Activated naive CD4-positive, alpha-beta T cell treated with anti-CD3 and anti-CD28 coated beads for 36 hours (primary cell): ENCODE data around the gene TSSK1B. TPM values are rescaled to one million over a fixed set of nuclear protein-coding genes. Genes with fewer than 3 reads are reported as not detected.
"Not testable (repeated sequence)": the region's sequence is repeated elsewhere in the genome, so short reads cannot be mapped to it uniquely, and the experiment has no call there.

Experiments used
- CTCF ChIA-PET: fragments of 350-600 bp; sonication (Branson Sonifier 250); formaldehyde crosslinking; loops from one replicate; lab custom pipeline; 2021; ENCODE audit warnings: antibody characterized with exemption; lab: Charles Lee
- DNase-seq: peaks from one replicate; pipeline ENCODE4 v3.0.0-alpha.2; 2020
- H3K27ac Mint-ChIP-seq: one replicate; pipeline ENCODE4 v1.8.0; 2021; ENCODE audit warnings: mild to moderate bottlenecking, mixed read lengths
- H3K27me3 Mint-ChIP-seq: one replicate; pipeline ENCODE4 v1.8.0; 2021; ENCODE audit warnings: low read depth, mixed read lengths
- H3K36me3 Mint-ChIP-seq: one replicate; pipeline ENCODE4 v1.8.0; 2021; ENCODE audit warnings: low read depth, mixed read lengths
- H3K4me1 Mint-ChIP-seq: one replicate; pipeline ENCODE4 v1.8.0; 2021; ENCODE audit warnings: low read depth, mixed read lengths
- H3K4me3 Mint-ChIP-seq: one replicate; pipeline ENCODE4 v1.8.0; 2021; ENCODE audit warnings: mild to moderate bottlenecking, moderate library complexity, mixed read lengths
- H3K9me3 Mint-ChIP-seq: one replicate; pipeline ENCODE4 v1.8.0; 2021; ENCODE audit warnings: mixed read lengths
- intact Hi-C: fragments of 100-400 bp; cut with micrococcal nuclease; formaldehyde crosslinking; loops from one replicate; pipeline ENCODE4 v1.15.1; 2023
- total RNA-seq, 2 experiments: library from RNA; stranded (reverse); gene quantifications; one replicate each; pipeline ENCODE4 v1.2.3, GENCODE V29; 2021

The TSSK1B gene
- total RNA-seq, 2 experiments from 2014 or later = not detected

- H3K4me1 Mint-ChIP-seq = peaks cover 2% of the 10 kb centered on the region
- intact Hi-C loops = no loop called here
- no peaks in the 10 kb centered on the region for H3K9me3 Mint-ChIP-seq
- CTCF ChIA-PET = no interaction called here
- no peak for DNase-seq
- no peaks in the 10 kb centered on the region for H3K36me3 Mint-ChIP-seq
- no peak overlapping the region for H3K27ac Mint-ChIP-seq
- H3K27me3 Mint-ChIP-seq = peaks cover 2% of the 10 kb centered on the region
- H3K4me3 Mint-ChIP-seq = no peak overlapping the region
Measured at GRCh38 chr5:113437111-113437510, 2.3 kb upstream of the TSSK1B start.

DNA sequence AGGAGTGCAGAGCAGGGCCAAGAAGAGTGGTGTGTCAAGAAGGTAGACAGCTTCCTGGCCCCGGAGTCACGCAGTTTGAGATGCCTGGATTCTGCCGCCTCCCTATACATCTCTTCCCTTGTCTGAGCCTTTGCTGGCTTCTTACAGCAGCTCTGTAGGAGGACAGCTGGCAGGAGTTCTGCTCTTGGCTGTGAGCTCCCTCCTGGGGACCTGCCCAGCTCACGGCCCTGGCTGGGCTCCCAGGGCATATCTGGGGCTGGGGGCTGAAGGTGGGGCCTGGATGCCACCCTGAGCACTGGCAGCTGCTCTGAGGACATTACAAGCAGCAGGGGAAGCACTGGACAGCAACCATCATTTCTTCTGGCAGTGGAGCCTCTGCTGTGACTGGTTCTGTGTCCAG lies 786 bp upstream of the TSSK1B start:
- no peak for DNase-seq
- Mint-ChIP-seq H3K36me3 (no peaks in the 10 kb centered on the region), H3K9me3 (no peaks in the 10 kb centered on the region), H3K27ac (no peak overlapping the region), H3K4me3 (no peak overlapping the region), H3K27me3 (no peaks in the 10 kb centered on the region), H3K4me1 (peaks cover 2% of the 10 kb centered on the region)
- intact Hi-C loops = no loop called here
- CTCF ChIA-PET = no interaction called here

GRCh38 chr5:113433862-113434612 lies 752 bp downstream of the TSSK1B start:
- intact Hi-C loops = no loop called here
- Mint-ChIP-seq H3K4me1 (peaks cover 2% of the 10 kb centered on the region), H3K4me3 (no peak overlapping the region), H3K27me3 (no peaks in the 10 kb centered on the region), H3K27ac (no peak overlapping the region), H3K9me3 (no peaks in the 10 kb centered on the region), H3K36me3 (no peaks in the 10 kb centered on the region)
- CTCF ChIA-PET = no interaction called here
- DNase-seq = no peak

DNA sequence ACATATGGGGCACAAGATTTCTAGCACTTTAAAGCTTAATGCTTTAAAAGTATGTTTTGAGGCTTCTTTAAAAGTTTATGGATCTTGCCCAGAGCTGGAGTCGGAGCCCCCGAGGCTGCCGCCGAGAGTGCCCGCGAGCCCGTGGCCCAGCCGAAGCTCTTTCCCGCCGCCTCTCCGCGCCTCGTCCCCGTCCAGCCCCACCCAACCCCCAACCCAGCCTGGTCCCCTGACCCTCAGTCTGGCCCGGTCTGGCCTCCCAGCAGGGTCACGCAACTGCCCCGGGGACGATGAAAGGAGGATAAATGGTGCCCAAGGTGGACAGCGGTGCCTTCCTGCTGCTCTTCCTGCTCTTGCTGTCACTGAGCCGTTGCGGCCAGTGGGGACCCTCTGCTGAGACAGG lies 1.7 kb downstream of the TSSK1B start:
- intact Hi-C loops = no loop called here
- no peak overlapping the region for H3K4me3 Mint-ChIP-seq
- no peaks in the 10 kb centered on the region for H3K9me3 Mint-ChIP-seq
- H3K36me3 Mint-ChIP-seq = no peaks in the 10 kb centered on the region
- DNase-seq = no peak
- no peaks in the 10 kb centered on the region for H3K27me3 Mint-ChIP-seq
- peaks cover 2% of the 10 kb centered on the region for H3K4me1 Mint-ChIP-seq
- CTCF ChIA-PET = no interaction called here
- no peak overlapping the region for H3K27ac Mint-ChIP-seq

DNA sequence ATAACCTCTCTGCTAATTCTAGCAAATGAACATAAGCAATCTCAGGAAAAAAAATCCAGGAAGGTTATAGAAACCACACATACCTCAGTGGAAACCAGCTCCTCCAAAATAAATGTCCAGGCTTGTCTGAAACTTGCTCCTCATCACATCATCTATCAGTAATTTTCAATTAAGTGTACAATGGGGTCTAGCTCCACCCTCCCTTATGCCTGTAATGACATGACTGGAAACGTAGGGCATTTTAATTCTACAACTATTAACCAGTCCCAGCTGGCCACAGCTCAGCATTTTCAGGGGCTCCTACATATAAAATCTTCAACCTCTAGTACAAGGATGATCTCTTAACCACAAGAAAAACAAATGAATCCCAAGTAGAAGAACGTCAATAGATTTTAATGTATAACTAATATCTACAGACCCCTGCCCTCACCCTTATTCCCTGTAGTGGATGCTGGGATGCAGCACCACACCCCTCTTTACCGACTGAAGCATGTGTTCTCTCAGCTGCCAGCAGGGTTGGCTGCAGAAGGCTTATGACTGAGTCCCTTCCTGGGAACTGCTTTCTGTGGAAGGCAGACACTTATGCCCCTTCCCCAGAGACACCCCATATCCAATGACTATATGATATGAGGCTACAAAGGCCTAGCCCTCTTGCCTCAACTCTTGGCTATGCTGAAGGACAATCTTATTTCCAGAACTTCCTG lies 6.8 kb downstream of the TSSK1B start:
- H3K4me1 Mint-ChIP-seq = no peaks in the 10 kb centered on the region
- H3K27ac Mint-ChIP-seq = no peak overlapping the region
- H3K27me3 Mint-ChIP-seq = no peaks in the 10 kb centered on the region
- no peaks in the 10 kb centered on the region for H3K9me3 Mint-ChIP-seq
- CTCF ChIA-PET = no interaction called here
- DNase-seq = no peak
- no peaks in the 10 kb centered on the region for H3K36me3 Mint-ChIP-seq
- H3K4me3 Mint-ChIP-seq = no peak overlapping the region
- intact Hi-C loops = no loop called here

GRCh38 chr5:113425909-113426308 lies 8.9 kb downstream of the TSSK1B start:
- no peaks in the 10 kb centered on the region for H3K4me1 Mint-ChIP-seq
- no peaks in the 10 kb centered on the region for H3K9me3 Mint-ChIP-seq
- H3K4me3 Mint-ChIP-seq = no peak overlapping the region
- no peak overlapping the region for H3K27ac Mint-ChIP-seq
- DNase-seq = no peak
- CTCF ChIA-PET = no interaction called here
- no peaks in the 10 kb centered on the region for H3K27me3 Mint-ChIP-seq
- intact Hi-C loops = no loop called here
- no peaks in the 10 kb centered on the region for H3K36me3 Mint-ChIP-seq

- intact Hi-C loops = no loop called here
- no peak overlapping the region for H3K4me3 Mint-ChIP-seq
- H3K27ac Mint-ChIP-seq = no peak overlapping the region
- H3K9me3 Mint-ChIP-seq = no peaks in the 10 kb centered on the region
- H3K36me3 Mint-ChIP-seq = no peaks in the 10 kb centered on the region
- no peak for DNase-seq
- no peaks in the 10 kb centered on the region for H3K27me3 Mint-ChIP-seq
- no peaks in the 10 kb centered on the region for H3K4me1 Mint-ChIP-seq
- CTCF ChIA-PET = no interaction called here
Measured at GRCh38 chr5:113421693-113422092, 13.1 kb downstream of the TSSK1B start.

- H3K4me3 Mint-ChIP-seq = no peak overlapping the region
- no peaks in the 10 kb centered on the region for H3K4me1 Mint-ChIP-seq
- H3K27me3 Mint-ChIP-seq = peaks cover 2% of the 10 kb centered on the region
- no peak overlapping the region for H3K27ac Mint-ChIP-seq
- intact Hi-C loops = no loop called here
- DNase-seq = no peak
- CTCF ChIA-PET = interaction anchor here (0.6 kb wide), 1 partner anchor 206 kb away, joined by 3 read pairs; no protein-coding TSS in a partner anchor
- H3K36me3 Mint-ChIP-seq = no peaks in the 10 kb centered on the region
- no peaks in the 10 kb centered on the region for H3K9me3 Mint-ChIP-seq
Measured at GRCh38 chr5:113405530-113405929, 29.3 kb downstream of the TSSK1B start.

DNA sequence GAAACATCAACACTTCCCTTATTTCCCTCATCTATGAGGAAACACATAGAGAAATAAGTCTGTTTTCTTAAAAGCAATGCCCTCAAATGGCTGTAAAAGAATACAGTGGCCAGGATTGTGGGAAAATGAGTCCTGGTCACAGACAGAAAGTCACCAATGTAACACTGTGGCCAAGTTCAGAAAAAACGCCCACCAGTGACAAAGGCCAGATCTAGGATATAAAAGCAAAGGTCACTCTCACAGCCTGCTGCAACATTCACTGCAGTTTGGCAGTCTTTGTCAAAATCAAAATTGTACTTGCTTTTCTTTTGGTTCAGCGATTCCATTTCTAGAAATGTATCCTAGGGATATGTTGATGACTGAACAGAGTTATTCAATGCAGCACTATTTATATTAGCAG lies 30.5 kb downstream of the TSSK1B start:
- intact Hi-C loops = no loop called here
- CTCF ChIA-PET = no interaction called here
- no peak overlapping the region for H3K27ac Mint-ChIP-seq
- no peak for DNase-seq
- H3K9me3 Mint-ChIP-seq = no peaks in the 10 kb centered on the region
- H3K4me1 Mint-ChIP-seq = no peaks in the 10 kb centered on the region
- no peak overlapping the region for H3K4me3 Mint-ChIP-seq
- peaks cover 2% of the 10 kb centered on the region for H3K27me3 Mint-ChIP-seq
- H3K36me3 Mint-ChIP-seq = no peaks in the 10 kb centered on the region

GRCh38 chr5:113397986-113398385 lies 36.8 kb downstream of the TSSK1B start:
- H3K27me3 Mint-ChIP-seq, H3K36me3 Mint-ChIP-seq, intact Hi-C loops, H3K27ac Mint-ChIP-seq, H3K4me1 Mint-ChIP-seq, H3K9me3 Mint-ChIP-seq, DNase-seq, H3K4me3 Mint-ChIP-seq: not testable (repeated sequence)
- CTCF ChIA-PET = interaction anchor here (0.6 to 1.8 kb wide), 4 partner anchors 19 to 533 kb away, joined by 3 to 5 read pairs (median 3); no protein-coding TSS in a partner anchor

GRCh38 chr5:113397046-113397445 lies 37.7 kb downstream of the TSSK1B start:
- Mint-ChIP-seq H3K27ac (no peak overlapping the region), H3K4me3 (no peak overlapping the region), H3K36me3 (no peaks in the 10 kb centered on the region), H3K9me3 (no peaks in the 10 kb centered on the region), H3K27me3 (no peaks in the 10 kb centered on the region), H3K4me1 (no peaks in the 10 kb centered on the region)
- no peak for DNase-seq
- CTCF ChIA-PET = interaction anchor here (0.8 kb wide), 1 partner anchor 23 kb away, joined by 3 read pairs; no protein-coding TSS in a partner anchor
- intact Hi-C loops = no loop called here

DNA sequence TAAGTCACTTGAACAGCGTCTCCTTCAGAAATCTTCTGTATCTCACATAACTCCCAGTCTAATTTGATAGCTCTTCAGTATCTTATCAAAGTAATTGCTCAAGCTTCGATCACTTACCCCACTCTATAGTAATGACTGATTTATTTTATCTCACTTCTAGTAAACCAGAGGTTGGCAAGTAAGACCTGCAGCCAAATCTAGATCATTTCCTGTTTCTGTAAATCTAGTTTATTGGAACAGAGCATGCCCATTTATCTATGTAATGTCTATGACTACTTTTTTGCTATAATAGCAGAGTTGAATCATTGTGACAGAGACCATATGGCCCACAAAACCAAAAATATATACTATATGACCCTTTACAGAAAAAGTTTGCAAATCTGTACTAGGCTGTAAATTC lies 40.1 kb downstream of the TSSK1B start:
- no peak overlapping the region for H3K4me3 Mint-ChIP-seq
- DNase-seq = no peak
- H3K4me1 Mint-ChIP-seq = no peaks in the 10 kb centered on the region
- no peaks in the 10 kb centered on the region for H3K9me3 Mint-ChIP-seq
- H3K27ac Mint-ChIP-seq = no peak overlapping the region
- H3K36me3 Mint-ChIP-seq = no peaks in the 10 kb centered on the region
- CTCF ChIA-PET = interaction anchor here (0.8 to 1.2 kb wide), 2 partner anchors 13 to 15 kb away, joined by 3 read pairs; no protein-coding TSS in a partner anchor
- H3K27me3 Mint-ChIP-seq = peaks cover 1% of the 10 kb centered on the region
- intact Hi-C loops = no loop called here

DNA sequence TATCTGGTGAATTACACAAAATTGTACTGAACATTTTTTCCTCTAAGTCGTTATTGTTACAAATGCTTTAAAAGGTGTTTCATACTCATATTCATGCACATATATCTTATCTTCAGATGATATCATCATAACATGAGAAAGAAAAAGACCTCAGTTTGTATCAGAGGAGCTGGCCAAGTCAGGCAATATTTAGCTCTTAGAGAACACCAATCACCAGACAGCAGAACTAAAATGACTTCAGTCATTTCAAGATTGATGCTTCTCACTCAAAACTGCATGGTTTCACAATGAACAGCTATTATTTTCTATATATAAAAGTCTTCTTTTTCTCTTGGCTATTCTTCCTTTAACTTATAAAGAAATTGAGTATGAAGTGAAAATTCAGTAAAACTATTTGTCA lies 44.6 kb downstream of the TSSK1B start:
- intact Hi-C loops = no loop called here
- H3K9me3 Mint-ChIP-seq = no peaks in the 10 kb centered on the region
- H3K4me3 Mint-ChIP-seq = no peak overlapping the region
- CTCF ChIA-PET = interaction anchor here (4.3 kb wide), 1 partner anchor 11 kb away, joined by 18 read pairs; no protein-coding TSS in a partner anchor
- H3K27ac Mint-ChIP-seq = no peak overlapping the region
- H3K4me1 Mint-ChIP-seq = no peaks in the 10 kb centered on the region
- H3K36me3 Mint-ChIP-seq = no peaks in the 10 kb centered on the region
- no peak for DNase-seq
- peaks cover 16% of the 10 kb centered on the region for H3K27me3 Mint-ChIP-seq
